GM23248 (cell line): Measurements from ENCODE around the gene TNNI3K.

Experiments
- EZH2 ChIP-seq: fragments of 200-600 bp; sonication (generic); IDR thresholded peaks from 2 replicates; pipeline ENCODE4 v1.6.1; 2018; ENCODE audit warnings: antibody characterized with exemption, mild to moderate bottlenecking; ENCODE audit not compliant: insufficient read depth, poor library complexity, severe bottlenecking
- EZH2phosphoT487 ChIP-seq: fragments of 200-600 bp; sonication (generic); IDR thresholded peaks from 2 replicates; pipeline ENCODE4 v1.6.1; 2018; ENCODE audit warnings: antibody characterized with exemption, moderate library complexity, mild to moderate bottlenecking, low read depth; ENCODE audit not compliant: insufficient read depth

- TF ChIP-seq EZH2 = no peak
- no peak for TF ChIP-seq EZH2phosphoT487
Observed at GRCh38 chr1:74392840-74393239, 157.7 kb downstream of the TNNI3K start.
